GM06990 (cell line): ENCODE results near the gene EPHA6.

Experiments
- DNase-seq: peaks from one replicate; pipeline ENCODE4 v3.0.0-alpha.2; 2011; ENCODE audit not compliant: insufficient read length; ENCODE audit errors: extremely low read depth
- H3K27me3 ChIP-seq: replicated peaks from 2 replicates; pipeline ENCODE4 v1.6.0; 2011; ENCODE audit warnings: low read length; ENCODE audit not compliant: control insufficient read depth, insufficient read depth
- H3K36me3 ChIP-seq: 2 replicates; pipeline ENCODE4 v1.5.1; 2011; ENCODE audit warnings: low read length; ENCODE audit not compliant: control insufficient read depth, insufficient read depth
- H3K4me3 ChIP-seq: replicated peaks from 2 replicates; pipeline ENCODE4 v1.5.1; 2011; ENCODE audit warnings: low read depth, mild to moderate bottlenecking, control low read depth, low read length
- CTCF ChIP-seq: IDR thresholded peaks from 2 replicates; pipeline ENCODE4 v1.5.1; 2011; ENCODE audit warnings: low read length, control low read depth, mild to moderate bottlenecking, inconsistent platforms; ENCODE audit not compliant: insufficient read depth, poor library complexity, severe bottlenecking

EPHA6 gene

GRCh38 chr3:97687734-97688133 is 873.3 kb downstream of the EPHA6 start:
- Histone ChIP-seq H3K4me3 (no peak overlapping the region), H3K27me3 (no peaks in the 10 kb centered on the region), H3K36me3 (no peaks in the 10 kb centered on the region)
- no peak for DNase-seq
- TF ChIP-seq CTCF: no peak

- no peaks in the 10 kb centered on the region for H3K36me3 ChIP-seq
- no peaks in the 10 kb centered on the region for H3K27me3 ChIP-seq
- TF ChIP-seq CTCF: no peak
- no peak overlapping the region for H3K4me3 ChIP-seq
- no peak for DNase-seq
These were observed 874.7 kb downstream of the EPHA6 start for GRCh38 chr3:97689111-97689510.

DNA sequence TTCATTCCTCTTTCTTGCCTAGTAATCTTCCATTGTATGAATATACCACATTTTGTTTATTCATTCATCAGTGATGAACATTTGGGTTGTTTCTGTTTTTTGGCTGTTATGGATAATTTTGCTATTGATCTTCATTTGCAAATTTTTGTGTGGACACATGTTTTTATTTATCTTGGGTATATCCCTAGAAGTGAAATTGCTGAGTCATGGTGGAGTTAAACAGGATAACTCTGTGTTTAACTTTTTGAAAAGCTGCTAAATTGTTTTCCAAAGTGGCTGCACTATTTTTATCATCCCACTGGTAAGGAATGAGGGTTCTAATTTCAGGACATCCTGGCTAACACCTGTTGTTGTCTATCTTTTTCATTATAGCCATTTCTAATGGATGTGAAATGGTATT is 875.6 kb downstream of the EPHA6 start:
- no peak for DNase-seq
- TF ChIP-seq CTCF: no peak
- no peaks in the 10 kb centered on the region for H3K36me3 ChIP-seq
- H3K27me3 ChIP-seq: no peaks in the 10 kb centered on the region
- no peak overlapping the region for H3K4me3 ChIP-seq

GRCh38 chr3:97691354-97691753 is 877.0 kb downstream of the EPHA6 start:
- no peak for DNase-seq
- no peak overlapping the region for H3K4me3 ChIP-seq
- TF ChIP-seq CTCF: no peak

GRCh38 chr3:97692389-97692788 is 878.0 kb downstream of the EPHA6 start:
- Histone ChIP-seq H3K36me3 (no peaks in the 10 kb centered on the region), H3K27me3 (no peaks in the 10 kb centered on the region), H3K4me3 (no peak overlapping the region)
- DNase-seq: no peak
- no peak for TF ChIP-seq CTCF

More at GRCh38 chr3:97691354-97691753, 877.0 kb downstream of the EPHA6 start:
- no peaks in the 10 kb centered on the region for H3K36me3 ChIP-seq
- H3K27me3 ChIP-seq: no peaks in the 10 kb centered on the region

- H3K36me3 ChIP-seq: no peaks in the 10 kb centered on the region
- no peak overlapping the region for H3K4me3 ChIP-seq
- DNase-seq: no peak
- H3K27me3 ChIP-seq: no peaks in the 10 kb centered on the region
- TF ChIP-seq CTCF: no peak
These were observed 878.4 kb downstream of the EPHA6 start for GRCh38 chr3:97692831-97693230.
